Measurements from ENCODE around the gene PRDM1. TPM values are rescaled to one million over a fixed set of nuclear protein-coding genes. Genes with fewer than 3 reads are reported as not detected.

Gene PRDM1
- total and polyA plus RNA-seq, 2 donors (not counting 1 experiment from before 2014, with no cell fraction given) = 2.8 to 5.4 TPM

- Histone ChIP-seq H3K9ac (ENCODE audit: insufficient read depth, low read length) (no peak overlapping the region), H3K36me3 (ENCODE audit: control insufficient read depth, insufficient read depth, low read length) (peaks cover 14% of the 10 kb centered on the region), H3K27me3 (ENCODE audit: control insufficient read depth, insufficient read depth, low read length) (no peaks in the 10 kb centered on the region), H3K9me3 (ENCODE audit: control insufficient read depth, insufficient read depth, low read depth, low read length) (no peaks in the 10 kb centered on the region), H3K4me1 (ENCODE audit: control insufficient read depth, extremely low read depth, insufficient read depth, low read length) (peaks cover 3% of the 10 kb centered on the region), H3K4me2 (ENCODE audit: extremely low read depth, insufficient read depth, low read length) (peak overlapping the region; percentile 95), H3K27ac (ENCODE audit: insufficient read depth, low read length) (no peak overlapping the region), H3K79me2 (ENCODE audit: control insufficient read depth, insufficient read depth, low read length) (no peaks in the 10 kb centered on the region), H3K4me3 (replicated peaks in 1 of 4; ENCODE audit: control extremely low read depth in 1 of 4, insufficient read depth in 1 of 4, low read depth in 3 of 4, low read length in 4 of 4) (peak overlapping the region in 3 of 4 experiments; percentile 30 to 38 (median 38)), H2AFZ (ENCODE audit: low read length) (peak overlapping the region; percentile 40), H4K20me1 (ENCODE audit: control insufficient read depth, extremely low read depth, insufficient read depth, low read length) (no peaks in the 10 kb centered on the region)
- no peak for TF ChIP-seq EZH2 (IDR thresholded peaks at IDR 0.05; ENCODE audit: low read length, missing control alignments)
- TF ChIP-seq CTCF (conservative IDR thresholded peaks at IDR 0.05 in 1 of 2, IDR thresholded peaks at IDR 0.05 in 1 of 2; ENCODE audit: low read depth in 1 of 2, low read length in 2 of 2) = no peak
- no peak for DNase-seq (ENCODE audit: low read depth in 2 of 2)
Observed at GRCh38 chr6:106103728-106104109, 17.6 kb downstream of the PRDM1 start.

- Histone ChIP-seq H3K27ac (ENCODE audit: insufficient read depth, low read length) (no peak overlapping the region), H3K4me1 (ENCODE audit: control insufficient read depth, extremely low read depth, insufficient read depth, low read length) (no peaks in the 10 kb centered on the region), H3K27me3 (ENCODE audit: control insufficient read depth, insufficient read depth, low read length) (no peaks in the 10 kb centered on the region), H2AFZ (ENCODE audit: low read length) (no peak overlapping the region), H4K20me1 (ENCODE audit: control insufficient read depth, extremely low read depth, insufficient read depth, low read length) (no peaks in the 10 kb centered on the region), H3K9ac (ENCODE audit: insufficient read depth, low read length) (no peak overlapping the region), H3K4me2 (ENCODE audit: extremely low read depth, insufficient read depth, low read length) (no peak overlapping the region), H3K4me3 (replicated peaks in 1 of 4; ENCODE audit: control extremely low read depth in 1 of 4, insufficient read depth in 1 of 4, low read depth in 3 of 4, low read length in 4 of 4) (no peak overlapping the region), H3K9me3 (ENCODE audit: control insufficient read depth, insufficient read depth, low read depth, low read length) (no peaks in the 10 kb centered on the region), H3K36me3 (ENCODE audit: control insufficient read depth, insufficient read depth, low read length) (peaks cover 14% of the 10 kb centered on the region), H3K79me2 (ENCODE audit: control insufficient read depth, insufficient read depth, low read length) (no peaks in the 10 kb centered on the region)
- no peak for DNase-seq (ENCODE audit: low read depth in 2 of 2)
- TF ChIP-seq EZH2 (IDR thresholded peaks at IDR 0.05; ENCODE audit: low read length, missing control alignments) (no peak), CTCF (conservative IDR thresholded peaks at IDR 0.05 in 1 of 2, IDR thresholded peaks at IDR 0.05 in 1 of 2; ENCODE audit: low read depth in 1 of 2, low read length in 2 of 2) (no peak)
Observed at GRCh38 chr6:106104476-106104875, 18.3 kb downstream of the PRDM1 start.

GRCh38 chr6:106104941-106105340 lies 18.8 kb downstream of the PRDM1 start:
- Histone ChIP-seq H3K9ac (ENCODE audit: insufficient read depth, low read length) (no peak overlapping the region), H2AFZ (ENCODE audit: low read length) (no peak overlapping the region), H3K4me3 (replicated peaks in 1 of 4; ENCODE audit: control extremely low read depth in 1 of 4, insufficient read depth in 1 of 4, low read depth in 3 of 4, low read length in 4 of 4) (no peak overlapping the region), H3K4me1 (ENCODE audit: control insufficient read depth, extremely low read depth, insufficient read depth, low read length) (no peaks in the 10 kb centered on the region), H3K4me2 (ENCODE audit: extremely low read depth, insufficient read depth, low read length) (no peak overlapping the region), H3K9me3 (ENCODE audit: control insufficient read depth, insufficient read depth, low read depth, low read length) (no peaks in the 10 kb centered on the region), H3K27me3 (ENCODE audit: control insufficient read depth, insufficient read depth, low read length) (no peaks in the 10 kb centered on the region), H4K20me1 (ENCODE audit: control insufficient read depth, extremely low read depth, insufficient read depth, low read length) (no peaks in the 10 kb centered on the region), H3K27ac (ENCODE audit: insufficient read depth, low read length) (no peak overlapping the region), H3K36me3 (ENCODE audit: control insufficient read depth, insufficient read depth, low read length) (peaks cover 14% of the 10 kb centered on the region), H3K79me2 (ENCODE audit: control insufficient read depth, insufficient read depth, low read length) (no peaks in the 10 kb centered on the region)
- no peak for TF ChIP-seq EZH2 (IDR thresholded peaks at IDR 0.05; ENCODE audit: low read length, missing control alignments)
- TF ChIP-seq CTCF (conservative IDR thresholded peaks at IDR 0.05 in 1 of 2, IDR thresholded peaks at IDR 0.05 in 1 of 2; ENCODE audit: low read depth in 1 of 2, low read length in 2 of 2) = no peak
- no peak for DNase-seq (ENCODE audit: low read depth in 2 of 2)
